Epithelial cell of proximal tubule (primary cell): Measurements from ENCODE around the gene HEG1. TPM values are rescaled to one million over a fixed set of nuclear protein-coding genes. Genes with fewer than 3 reads are reported as not detected.
"Not testable (repeated sequence)": the region's sequence is repeated elsewhere in the genome, so short reads cannot be mapped to it uniquely, and the experiment has no call there.

ENCODE experiments used
- DNase-seq: peaks from one replicate; pipeline ENCODE4 v3.0.0-alpha.2; 2011; ENCODE audit warnings: low read depth
- H3K4me3 ChIP-seq: 2 replicates; pipeline ENCODE4 v1.5.1; 2011; ENCODE audit warnings: low read depth, mild to moderate bottlenecking, low read length
- total RNA-seq: library from RNA; depleted of rRNA; stranded (reverse); fragments of >200 nt; gene quantifications from 2 replicates; pipeline ENCODE4 v1.2.3, GENCODE V29; 2015
- TF ChIP-seq, protein P1 (sequence below): conservative IDR thresholded peaks from 2 replicates; pipeline ENCODE4 v1.5.1; 2012; ENCODE audit warnings: low read depth, mild to moderate bottlenecking, low read length

HEG1 gene
- total RNA-seq, 1 donor from 2014 or later = 17.6 TPM

DNA sequence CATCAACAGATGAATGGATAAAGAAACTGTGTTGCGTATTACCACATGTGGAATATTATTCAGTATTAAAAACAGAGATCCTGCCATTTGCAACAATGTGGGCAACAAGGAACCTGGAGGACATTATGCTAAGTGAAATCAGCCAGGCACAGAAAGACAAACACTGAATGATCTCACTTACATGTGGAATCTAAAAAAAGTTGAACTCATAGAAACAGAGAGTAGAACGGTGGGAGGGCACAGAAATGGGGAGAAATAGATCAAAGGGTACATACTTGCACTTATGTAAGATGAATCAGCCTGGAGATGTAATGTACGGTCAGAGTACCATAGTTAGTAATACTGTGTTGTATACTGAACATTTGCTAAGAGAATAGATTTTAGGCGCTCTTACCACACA lies 91.4 kb downstream of the HEG1 start:
- TF ChIP-seq, protein P1, sequence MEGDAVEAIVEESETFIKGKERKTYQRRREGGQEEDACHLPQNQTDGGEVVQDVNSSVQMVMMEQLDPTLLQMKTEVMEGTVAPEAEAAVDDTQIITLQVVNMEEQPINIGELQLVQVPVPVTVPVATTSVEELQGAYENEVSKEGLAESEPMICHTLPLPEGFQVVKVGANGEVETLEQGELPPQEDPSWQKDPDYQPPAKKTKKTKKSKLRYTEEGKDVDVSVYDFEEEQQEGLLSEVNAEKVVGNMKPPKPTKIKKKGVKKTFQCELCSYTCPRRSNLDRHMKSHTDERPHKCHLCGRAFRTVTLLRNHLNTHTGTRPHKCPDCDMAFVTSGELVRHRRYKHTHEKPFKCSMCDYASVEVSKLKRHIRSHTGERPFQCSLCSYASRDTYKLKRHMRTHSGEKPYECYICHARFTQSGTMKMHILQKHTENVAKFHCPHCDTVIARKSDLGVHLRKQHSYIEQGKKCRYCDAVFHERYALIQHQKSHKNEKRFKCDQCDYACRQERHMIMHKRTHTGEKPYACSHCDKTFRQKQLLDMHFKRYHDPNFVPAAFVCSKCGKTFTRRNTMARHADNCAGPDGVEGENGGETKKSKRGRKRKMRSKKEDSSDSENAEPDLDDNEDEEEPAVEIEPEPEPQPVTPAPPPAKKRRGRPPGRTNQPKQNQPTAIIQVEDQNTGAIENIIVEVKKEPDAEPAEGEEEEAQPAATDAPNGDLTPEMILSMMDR = no peak
- DNase-seq = no peak
- H3K4me3 ChIP-seq = no peak overlapping the region

GRCh38 chr3:124963755-124964154 lies 92.0 kb downstream of the HEG1 start:
- DNase-seq = no peak
- TF ChIP-seq, protein P1 = no peak

GRCh38 chr3:124962403-124962940 lies 93.3 kb downstream of the HEG1 start:
- TF ChIP-seq, protein P1 = no peak
- DNase-seq = no peak
- H3K4me3 ChIP-seq = no peak overlapping the region

More at GRCh38 chr3:124963755-124964154, 92.0 kb downstream of the HEG1 start:
- no peak overlapping the region for H3K4me3 ChIP-seq

DNA sequence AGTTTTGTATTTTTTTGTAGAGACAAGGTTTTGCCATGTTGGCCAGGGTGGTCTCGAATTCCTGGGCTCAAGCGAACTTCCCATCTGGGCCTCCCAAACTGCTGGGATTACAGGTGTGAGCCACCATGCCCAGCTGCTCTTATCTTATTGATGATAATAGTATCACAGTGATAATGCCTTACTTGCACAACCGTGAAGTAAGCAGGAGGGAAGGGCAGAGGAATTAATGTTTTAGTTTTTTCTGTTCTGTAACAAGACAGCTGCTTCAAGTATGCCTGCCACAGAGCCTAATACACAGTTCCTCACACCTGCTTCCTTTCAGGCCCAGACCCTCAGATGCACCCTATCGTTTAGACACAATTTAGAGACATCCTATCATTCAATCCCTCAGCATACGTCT lies 95.1 kb downstream of the HEG1 start:
- TF ChIP-seq, protein P1 = no peak
- DNase-seq = no peak
- no peak overlapping the region for H3K4me3 ChIP-seq

DNA sequence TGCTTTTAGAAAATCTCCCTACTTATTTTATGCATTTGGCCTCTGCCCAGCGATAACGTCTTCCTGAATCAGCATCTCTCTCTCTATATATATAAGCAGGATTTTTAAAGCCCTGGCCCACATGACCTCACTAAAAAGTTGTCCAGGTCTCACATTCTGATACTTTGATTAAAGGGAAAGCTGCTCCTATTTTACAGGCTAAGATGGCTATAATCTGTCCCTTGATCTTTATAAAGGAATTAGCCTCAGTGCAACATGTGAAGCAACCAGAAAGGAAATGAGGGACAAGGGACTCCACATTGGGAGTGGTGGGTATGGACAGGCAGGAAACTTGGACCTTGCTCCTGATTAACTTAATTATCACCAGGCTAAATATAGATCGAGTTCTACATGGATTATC lies 95.7 kb downstream of the HEG1 start:
- H3K4me3 ChIP-seq = no peak overlapping the region
- TF ChIP-seq, protein P1 = no peak
- DNase-seq = no peak

DNA sequence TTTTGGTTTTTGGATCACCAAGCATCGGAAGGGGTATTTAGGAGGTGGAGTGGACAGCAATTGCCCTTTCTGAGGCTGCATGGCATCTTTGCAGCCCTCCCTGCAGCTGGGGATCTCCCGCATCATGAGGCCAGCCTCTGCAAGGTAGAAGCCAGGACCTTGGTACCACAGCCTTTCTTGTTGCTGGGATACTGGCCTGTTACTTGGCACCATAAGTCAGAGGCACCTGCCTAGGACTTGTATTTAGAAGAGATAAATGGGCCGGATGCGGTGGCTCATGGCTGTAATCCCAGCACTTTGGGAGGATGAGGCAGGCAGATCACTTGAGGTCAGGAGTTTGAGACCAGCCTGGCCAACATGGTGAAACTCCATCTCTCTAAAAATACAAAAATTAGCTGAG lies 97.8 kb downstream of the HEG1 start:
- not testable (repeated sequence) for DNase-seq, H3K4me3 ChIP-seq

- DNase-seq = no peak
- TF ChIP-seq, protein P1 = no peak
- H3K4me3 ChIP-seq = no peak overlapping the region
These were observed 103.4 kb downstream of the HEG1 start for GRCh38 chr3:124952282-124952855.
